Measurements from ENCODE around the gene TGFB3.
"Not testable (repeated sequence)": the region's sequence is repeated elsewhere in the genome, so short reads cannot be mapped to it uniquely, and the experiment has no call there.

Gene TGFB3

DNA sequence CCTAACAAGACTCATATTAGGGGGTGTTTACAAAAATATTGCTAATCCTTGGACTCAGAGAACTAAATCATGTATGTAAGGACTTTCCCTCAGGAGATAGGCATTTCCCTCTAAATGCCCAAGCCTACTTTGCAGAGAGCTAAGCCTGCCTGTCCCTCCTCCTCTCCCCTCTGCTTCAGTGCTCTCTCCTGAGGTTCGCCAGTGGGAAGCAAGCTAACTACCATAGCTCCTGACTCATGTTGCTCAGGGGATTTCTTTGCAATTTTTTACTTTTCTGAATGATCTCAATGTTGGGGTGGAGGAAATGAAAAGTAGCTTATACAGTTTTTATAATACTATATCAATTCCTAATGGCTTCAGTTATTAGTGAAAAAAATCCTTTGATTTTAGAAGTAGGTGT is 33.4 kb upstream of the TGFB3 start:
- POLR2A ChIA-PET, result no interaction called here
- CTCF ChIA-PET, result interaction anchor here (1.0 to 2.1 kb wide), 3 partner anchors 13 to 372 kb away, joined by 3 to 6 read pairs (median 5); no protein-coding TSS in a partner anchor
- no peak for DNase-seq (ENCODE audit: extremely low spot score)
- TF ChIP-seq, protein P1, sequence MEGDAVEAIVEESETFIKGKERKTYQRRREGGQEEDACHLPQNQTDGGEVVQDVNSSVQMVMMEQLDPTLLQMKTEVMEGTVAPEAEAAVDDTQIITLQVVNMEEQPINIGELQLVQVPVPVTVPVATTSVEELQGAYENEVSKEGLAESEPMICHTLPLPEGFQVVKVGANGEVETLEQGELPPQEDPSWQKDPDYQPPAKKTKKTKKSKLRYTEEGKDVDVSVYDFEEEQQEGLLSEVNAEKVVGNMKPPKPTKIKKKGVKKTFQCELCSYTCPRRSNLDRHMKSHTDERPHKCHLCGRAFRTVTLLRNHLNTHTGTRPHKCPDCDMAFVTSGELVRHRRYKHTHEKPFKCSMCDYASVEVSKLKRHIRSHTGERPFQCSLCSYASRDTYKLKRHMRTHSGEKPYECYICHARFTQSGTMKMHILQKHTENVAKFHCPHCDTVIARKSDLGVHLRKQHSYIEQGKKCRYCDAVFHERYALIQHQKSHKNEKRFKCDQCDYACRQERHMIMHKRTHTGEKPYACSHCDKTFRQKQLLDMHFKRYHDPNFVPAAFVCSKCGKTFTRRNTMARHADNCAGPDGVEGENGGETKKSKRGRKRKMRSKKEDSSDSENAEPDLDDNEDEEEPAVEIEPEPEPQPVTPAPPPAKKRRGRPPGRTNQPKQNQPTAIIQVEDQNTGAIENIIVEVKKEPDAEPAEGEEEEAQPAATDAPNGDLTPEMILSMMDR (IDR thresholded peaks at IDR 0.05; ENCODE audit: control extremely low read depth, extremely low read depth, low read depth, missing control alignments), result no peak

DNA sequence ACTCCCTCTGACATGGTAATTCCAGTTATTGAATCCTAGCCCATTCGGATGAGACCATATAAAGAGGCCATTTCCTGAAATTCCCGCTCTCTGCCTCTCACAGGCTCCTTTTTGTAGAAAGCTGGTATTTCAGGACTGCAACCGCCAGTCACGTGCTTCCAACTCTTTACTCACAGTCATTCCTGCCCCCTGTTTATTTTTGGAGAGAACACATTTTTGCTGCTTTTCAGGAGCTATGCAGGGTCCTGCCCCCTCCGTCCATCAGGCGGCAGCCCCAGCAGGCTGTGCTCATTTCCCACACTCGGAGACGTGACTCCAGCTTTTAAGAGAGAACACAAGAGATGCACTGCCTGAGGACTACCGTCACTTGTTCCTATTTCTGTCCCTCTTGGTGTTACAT is 30.6 kb upstream of the TGFB3 start:
- ChIA-PET CTCF (interaction anchor here (1.2 to 1.9 kb wide), 4 partner anchors 11 to 302 kb away, joined by 3 to 6 read pairs (median 3); no protein-coding TSS in a partner anchor), POLR2A (no interaction called here)
- no peak for DNase-seq (ENCODE audit: extremely low spot score)
- TF ChIP-seq, protein P1 (IDR thresholded peaks at IDR 0.05; ENCODE audit: control extremely low read depth, extremely low read depth, low read depth, missing control alignments), result no peak

DNA sequence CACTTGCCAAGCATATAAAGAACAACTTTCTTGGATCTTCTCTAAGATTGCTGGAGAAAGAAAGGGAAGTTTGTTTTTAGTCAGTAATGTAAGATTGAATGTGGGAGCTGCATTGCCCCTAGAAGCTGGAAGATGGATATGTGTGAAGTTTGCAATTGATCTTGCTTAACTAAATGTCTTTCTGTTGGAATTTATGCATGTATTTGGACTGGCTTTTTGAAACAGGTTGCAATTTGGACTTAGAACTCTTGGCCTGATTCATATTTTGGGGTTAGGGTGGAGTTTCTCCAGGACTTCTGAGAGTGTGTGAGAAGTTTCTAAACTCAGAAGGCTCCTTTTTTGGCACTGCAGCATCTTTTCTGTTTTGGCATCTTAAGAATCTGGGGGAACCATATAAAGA is 30.1 kb upstream of the TGFB3 start:
- ChIA-PET CTCF (interaction anchor here (1.5 kb wide), 1 partner anchor 14 kb away, joined by 3 read pairs; no protein-coding TSS in a partner anchor), POLR2A (no interaction called here)
- TF ChIP-seq, protein P1 (IDR thresholded peaks at IDR 0.05; ENCODE audit: control extremely low read depth, extremely low read depth, low read depth, missing control alignments), result no peak
- DNase-seq (ENCODE audit: extremely low spot score), result no peak

DNA sequence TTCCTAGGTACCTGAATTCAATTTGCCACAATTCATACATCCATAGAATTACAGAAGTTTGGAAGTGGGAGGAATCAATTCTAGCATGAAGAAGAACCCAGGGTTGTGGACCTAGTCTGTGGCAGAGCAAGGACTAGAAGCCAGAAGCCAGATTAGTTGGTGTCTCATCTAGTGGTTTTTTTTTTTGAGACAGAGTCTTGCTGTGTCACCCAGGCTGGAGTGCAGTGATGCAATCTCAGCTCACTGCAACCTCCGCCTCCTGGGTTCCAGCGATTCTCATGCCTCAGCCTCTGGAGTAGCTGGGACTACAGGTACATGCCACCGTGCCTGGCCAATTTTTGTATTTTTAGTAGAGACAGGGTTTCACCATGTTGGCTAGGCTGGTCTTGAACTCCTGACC is 27.8 kb upstream of the TGFB3 start:
- DNase-seq (ENCODE audit: extremely low spot score); POLR2A ChIA-PET; CTCF ChIA-PET: not testable (repeated sequence)

DNA sequence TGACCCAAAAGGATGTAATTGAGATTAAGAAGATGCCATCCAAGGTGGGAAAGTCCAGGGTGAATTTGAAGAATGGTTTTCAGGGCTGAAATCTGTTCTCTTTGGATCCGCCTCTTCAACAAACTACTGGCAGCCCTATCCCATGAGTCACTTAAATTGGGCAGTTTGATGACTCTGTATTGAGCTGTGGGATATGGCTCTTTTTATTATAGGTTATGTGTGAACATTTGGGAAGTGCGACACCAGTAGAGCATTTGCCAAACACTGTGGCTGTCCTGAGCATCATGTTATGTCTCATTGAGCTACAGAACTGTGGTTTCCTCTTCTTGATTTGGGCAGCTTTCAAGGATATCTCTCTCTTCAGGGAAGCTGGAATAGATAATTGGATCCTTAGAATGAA is 26.1 kb upstream of the TGFB3 start:
- CTCF ChIA-PET, result interaction anchor here (1.1 to 1.4 kb wide), 3 partner anchors 12 to 25 kb away, joined by 3 to 5 read pairs (median 3); partner anchors contain the start of gene TGFB3
- POLR2A ChIA-PET, result no interaction called here

DNA sequence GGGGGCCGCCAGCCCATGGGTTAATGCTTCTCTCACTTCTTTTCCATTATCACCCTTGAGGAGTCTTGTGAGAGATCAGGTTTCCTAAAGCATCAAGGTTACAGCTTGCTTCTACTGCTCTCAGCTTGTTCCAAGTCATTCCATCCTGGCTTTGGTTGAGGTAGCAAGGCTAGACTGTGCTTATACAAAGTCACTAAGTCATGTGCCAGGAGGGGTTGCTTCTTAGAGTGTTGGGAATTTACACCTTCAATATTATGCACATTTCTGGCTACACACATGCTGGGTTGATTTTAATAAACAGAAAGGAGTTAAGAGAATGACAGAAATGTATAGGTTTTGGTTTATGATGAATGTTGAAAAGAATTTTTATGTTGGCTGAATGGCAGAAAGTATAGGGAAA is 25.6 kb upstream of the TGFB3 start:
- ChIA-PET CTCF (interaction anchor here (1.1 kb wide), 1 partner anchor 12 kb away, joined by 3 read pairs; no protein-coding TSS in a partner anchor), POLR2A (no interaction called here)
- no peak for DNase-seq (ENCODE audit: extremely low spot score)
- TF ChIP-seq, protein P1 (IDR thresholded peaks at IDR 0.05; ENCODE audit: control extremely low read depth, extremely low read depth, low read depth, missing control alignments), result no peak

More for the DNA sequence above, 26.1 kb upstream of the TGFB3 start:
- TF ChIP-seq, protein P1 (IDR thresholded peaks at IDR 0.05; ENCODE audit: control extremely low read depth, extremely low read depth, low read depth, missing control alignments), result no peak
- no peak for DNase-seq (ENCODE audit: extremely low spot score)

DNA sequence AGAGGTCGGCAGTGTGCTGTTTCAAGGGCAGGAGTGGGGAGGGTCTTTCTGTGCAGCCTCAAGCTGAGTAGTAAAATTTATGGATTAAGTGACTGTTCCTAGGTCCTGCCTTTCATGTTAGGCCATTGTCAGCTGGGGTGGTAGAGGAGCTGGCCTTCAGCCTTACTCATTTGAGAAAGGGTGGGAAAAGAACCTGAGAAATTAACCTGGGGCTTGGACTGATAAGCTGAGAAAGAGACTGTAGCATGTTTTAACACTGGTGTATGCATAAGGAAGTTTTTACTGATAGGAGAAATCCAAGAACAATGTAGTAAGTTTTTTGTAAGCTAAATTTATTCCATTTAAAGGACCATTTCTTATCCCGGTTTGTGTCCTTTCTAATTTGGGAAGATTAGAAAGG is 24.5 kb upstream of the TGFB3 start:
- DNase-seq (ENCODE audit: extremely low spot score), result no peak
- TF ChIP-seq, protein P1 (IDR thresholded peaks at IDR 0.05; ENCODE audit: control extremely low read depth, extremely low read depth, low read depth, missing control alignments), result no peak
- POLR2A ChIA-PET, result no interaction called here
- CTCF ChIA-PET, result interaction anchor here (0.6 to 1.7 kb wide), 5 partner anchors 11 to 299 kb away, joined by 3 to 7 read pairs (median 3); no protein-coding TSS in a partner anchor
